Brain microvascular endothelial cell (primary cell): Measurements from ENCODE around the gene TMEM132D.

Source experiments
- DNase-seq: peaks from one replicate; pipeline ENCODE4 v3.0.0-alpha.2; 2020
- H3K27ac ChIP-seq: fragments of 250-450 bp; sonication (Bioruptor Pico); 2 replicates; pipeline ENCODE4 v1.5.1; 2020; ENCODE audit warnings: mild to moderate bottlenecking, moderate library complexity
- H3K27me3 ChIP-seq: fragments of 250-450 bp; sonication (Bioruptor Pico); replicated peaks from 2 replicates; pipeline ENCODE4 v1.5.1; 2020; ENCODE audit warnings: mild to moderate bottlenecking
- H3K36me3 ChIP-seq: fragments of 250-450 bp; sonication (Bioruptor Pico); replicated peaks from 2 replicates; pipeline ENCODE4 v1.5.1; 2020; ENCODE audit warnings: mild to moderate bottlenecking
- H3K4me3 ChIP-seq: 2 replicates; pipeline ENCODE4 v1.5.1; 2011; ENCODE audit warnings: low read depth, mild to moderate bottlenecking, control low read depth, low read length, moderate library complexity
- in situ Hi-C: cut with HindIII; loops from 2 replicates; pipeline ENCODE4 v1.10.0; 2017; ENCODE audit warnings: low sequenced_read_pairs, low pct_ligation_motif_present
- TF ChIP-seq, protein P1 (sequence below): IDR thresholded peaks from 2 replicates; pipeline ENCODE4 v1.5.1; 2011; ENCODE audit warnings: low read depth, mild to moderate bottlenecking, moderate library complexity, low read length, control low read depth, inconsistent platforms; ENCODE audit errors: missing control alignments

TMEM132D gene

DNA sequence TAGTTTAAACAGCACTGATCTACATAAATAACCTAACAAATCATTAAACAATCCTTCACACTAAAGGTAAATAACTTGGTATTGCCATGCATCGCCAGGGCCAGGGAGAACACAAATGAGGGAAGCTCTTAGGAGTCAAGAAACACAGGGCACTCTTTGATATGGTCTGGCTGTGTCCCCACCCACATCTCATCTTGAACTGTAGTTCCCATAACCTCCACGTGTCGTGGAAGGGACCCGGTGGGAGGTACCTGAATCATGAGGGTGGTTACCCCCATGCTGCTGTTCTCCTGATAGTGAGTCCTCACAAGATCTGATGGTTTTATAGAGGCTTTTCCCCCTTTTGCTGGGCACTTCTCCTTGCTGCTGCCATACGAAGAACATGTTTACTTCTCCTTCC lies 17.3 kb downstream of the TMEM132D start:
- TF ChIP-seq, protein P1, sequence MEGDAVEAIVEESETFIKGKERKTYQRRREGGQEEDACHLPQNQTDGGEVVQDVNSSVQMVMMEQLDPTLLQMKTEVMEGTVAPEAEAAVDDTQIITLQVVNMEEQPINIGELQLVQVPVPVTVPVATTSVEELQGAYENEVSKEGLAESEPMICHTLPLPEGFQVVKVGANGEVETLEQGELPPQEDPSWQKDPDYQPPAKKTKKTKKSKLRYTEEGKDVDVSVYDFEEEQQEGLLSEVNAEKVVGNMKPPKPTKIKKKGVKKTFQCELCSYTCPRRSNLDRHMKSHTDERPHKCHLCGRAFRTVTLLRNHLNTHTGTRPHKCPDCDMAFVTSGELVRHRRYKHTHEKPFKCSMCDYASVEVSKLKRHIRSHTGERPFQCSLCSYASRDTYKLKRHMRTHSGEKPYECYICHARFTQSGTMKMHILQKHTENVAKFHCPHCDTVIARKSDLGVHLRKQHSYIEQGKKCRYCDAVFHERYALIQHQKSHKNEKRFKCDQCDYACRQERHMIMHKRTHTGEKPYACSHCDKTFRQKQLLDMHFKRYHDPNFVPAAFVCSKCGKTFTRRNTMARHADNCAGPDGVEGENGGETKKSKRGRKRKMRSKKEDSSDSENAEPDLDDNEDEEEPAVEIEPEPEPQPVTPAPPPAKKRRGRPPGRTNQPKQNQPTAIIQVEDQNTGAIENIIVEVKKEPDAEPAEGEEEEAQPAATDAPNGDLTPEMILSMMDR, result no peak
- Histone ChIP-seq H3K27me3 (no peaks in the 10 kb centered on the region), H3K27ac (no peak overlapping the region), H3K4me3 (no peak overlapping the region), H3K36me3 (no peaks in the 10 kb centered on the region)
- no peak for DNase-seq
- in situ Hi-C loops, result no loop called here

DNA sequence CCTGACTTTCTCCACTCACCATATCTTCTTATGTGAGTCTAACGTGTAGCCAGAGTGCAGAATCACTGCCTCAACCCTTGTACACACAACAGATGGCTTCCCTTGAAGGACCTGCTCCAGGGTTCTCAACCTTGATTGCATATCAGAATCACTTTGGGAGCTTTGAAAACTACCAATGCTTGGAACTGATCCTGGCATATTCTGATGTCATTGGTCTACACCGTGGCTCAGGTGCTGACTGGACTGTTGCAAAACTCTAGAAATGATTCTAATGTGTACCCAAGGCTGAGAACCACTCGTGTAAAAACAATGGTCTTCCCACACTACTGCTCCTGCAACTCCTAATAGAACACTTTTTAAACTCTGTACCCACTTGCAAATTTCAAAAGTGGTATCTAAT lies 18.5 kb downstream of the TMEM132D start:
- TF ChIP-seq, protein P1, result no peak
- no peaks in the 10 kb centered on the region for H3K27me3 ChIP-seq
- no peak overlapping the region for H3K27ac ChIP-seq
- H3K36me3 ChIP-seq, result no peaks in the 10 kb centered on the region
- no peak for DNase-seq
- H3K4me3 ChIP-seq, result no peak overlapping the region
- in situ Hi-C loops, result no loop called here

- TF ChIP-seq, protein P1, result no peak
- H3K36me3 ChIP-seq, result no peaks in the 10 kb centered on the region
- in situ Hi-C loops, result no loop called here
Measured at GRCh38 chr12:129877411-129877810, 26.4 kb downstream of the TMEM132D start.

DNA sequence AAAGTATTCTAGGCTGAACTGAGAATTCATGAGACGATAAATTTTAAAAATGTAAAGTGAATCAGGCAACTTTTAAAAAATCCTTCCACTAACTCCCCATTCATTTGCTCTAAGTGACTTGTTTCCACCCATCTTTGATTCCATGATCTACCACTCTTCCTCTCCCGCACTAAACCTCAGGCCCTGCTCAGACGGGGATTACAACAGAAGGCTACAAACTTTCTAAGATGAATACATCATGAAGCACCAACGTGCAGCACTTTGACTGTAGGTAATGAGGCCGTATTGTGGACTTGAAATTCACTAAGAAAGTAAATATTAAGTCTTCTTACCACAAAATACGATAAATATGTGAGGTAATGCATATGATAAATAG lies 30.0 kb downstream of the TMEM132D start:
- in situ Hi-C loops, result no loop called here
- H3K27me3 ChIP-seq, result no peaks in the 10 kb centered on the region
- H3K36me3 ChIP-seq, result no peaks in the 10 kb centered on the region
- no peak overlapping the region for H3K4me3 ChIP-seq
- DNase-seq, result no peak
- TF ChIP-seq, protein P1, result no peak
- H3K27ac ChIP-seq, result no peak overlapping the region

More at GRCh38 chr12:129877411-129877810, 26.4 kb downstream of the TMEM132D start:
- H3K27ac ChIP-seq, result no peak overlapping the region
- H3K4me3 ChIP-seq, result no peak overlapping the region
- no peak for DNase-seq
- no peaks in the 10 kb centered on the region for H3K27me3 ChIP-seq

GRCh38 chr12:129873111-129873832 lies 30.6 kb downstream of the TMEM132D start:
- TF ChIP-seq, protein P1, result no peak
- in situ Hi-C loops, result no loop called here
- no peak overlapping the region for H3K27ac ChIP-seq
- no peaks in the 10 kb centered on the region for H3K36me3 ChIP-seq
- no peak for DNase-seq
- no peaks in the 10 kb centered on the region for H3K27me3 ChIP-seq
- no peak overlapping the region for H3K4me3 ChIP-seq
